Measurements from ENCODE around the gene NUDCD2.

NUDCD2 gene

GRCh38 chr5:163437011-163437308, 22.9 kb downstream of the NUDCD2 start:
- Histone ChIP-seq H3K9me2 (replicated peaks; ENCODE audit: insufficient read depth, low read length) (no peaks in the 10 kb centered on the region), H3K9ac (ENCODE audit: low read length) (peak overlapping the region; percentile 29; the same call in 1 of the 2 replicates), H3K4me3 (ENCODE audit: low read length) (peak overlapping the region; percentile 28), H3K4me1 (ENCODE audit: low read length) (peaks cover 28% of the 10 kb centered on the region), H3K4me2 (ENCODE audit: low read depth, low read length) (peak overlapping the region; percentile 44), H3K79me2 (ENCODE audit: low read length) (peaks cover 45% of the 10 kb centered on the region), H3F3A (ENCODE audit: insufficient read depth, low read length) (peaks cover 10% of the 10 kb centered on the region; the same call in 1 of the 2 replicates), H2AFZ (ENCODE audit: low read length) (peak overlapping the region; percentile 55), H4K20me1 (ENCODE audit: insufficient read depth, low read length) (0 out of 2 replicates have a peak, but pooled peaks cover 4% of the 10 kb centered on the region), H3K36me3 (replicated peaks; ENCODE audit: insufficient read depth, low read length) (peaks cover 16% of the 10 kb centered on the region), H3K27me3 (replicated peaks; ENCODE audit: insufficient read depth, low read length) (no peaks in the 10 kb centered on the region), H3K27ac (ENCODE audit: low read length) (peak overlapping the region; percentile 14; the same call in 1 of the 2 replicates), H3K9me3 (replicated peaks; ENCODE audit: insufficient read depth, low read length) (no peaks in the 10 kb centered on the region)
- no peak for DNase-seq
- TF ChIP-seq EZH2phosphoT487 (IDR thresholded peaks at IDR 0.05; ENCODE audit: low read length) = no peak
- TF ChIP-seq CTCF (IDR thresholded peaks at IDR 0.05; ENCODE audit: low read length) = no peak
- TF ChIP-seq EZH2 (optimal IDR thresholded peaks at IDR 0.05; ENCODE audit: low read depth, low read length) = no peak

DNA sequence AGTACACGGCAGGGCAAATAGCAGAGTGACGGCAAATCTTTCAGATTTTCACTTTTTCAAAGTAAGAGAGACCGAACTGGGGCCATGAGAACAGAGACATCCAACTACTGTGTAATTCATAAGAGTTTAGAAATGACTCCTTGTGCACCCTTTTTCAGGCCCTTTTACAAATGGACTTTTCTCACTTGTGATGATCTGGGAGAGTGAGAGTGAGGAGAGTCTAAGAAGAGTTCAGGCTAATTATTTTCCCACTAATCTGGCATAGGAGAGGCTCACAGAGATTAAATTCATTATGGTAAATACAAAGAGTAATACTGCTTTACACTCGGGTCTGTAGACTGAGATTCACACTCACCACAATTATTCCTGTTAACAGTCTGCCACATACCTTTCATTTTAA, 23.4 kb downstream of the NUDCD2 start:
- H3K9ac ChIP-seq (ENCODE audit: low read length) = peak overlapping the region; percentile 29; the same call in 1 of the 2 replicates
- peak overlapping the region; percentile 44 for H3K4me2 ChIP-seq (ENCODE audit: low read depth, low read length)
- no peak for DNase-seq
- peak overlapping the region; percentile 55 for H2AFZ ChIP-seq (ENCODE audit: low read length)
- peaks cover 9% of the 10 kb centered on the region; the same call in 1 of the 2 replicates for H3F3A ChIP-seq (ENCODE audit: insufficient read depth, low read length)
- peaks cover 28% of the 10 kb centered on the region for H3K4me1 ChIP-seq (ENCODE audit: low read length)
- no peaks in the 10 kb centered on the region for H3K9me3 ChIP-seq (replicated peaks; ENCODE audit: insufficient read depth, low read length)
- H3K9me2 ChIP-seq (replicated peaks; ENCODE audit: insufficient read depth, low read length) = no peaks in the 10 kb centered on the region
- H3K27me3 ChIP-seq (replicated peaks; ENCODE audit: insufficient read depth, low read length) = no peaks in the 10 kb centered on the region
- no peak for TF ChIP-seq EZH2phosphoT487 (IDR thresholded peaks at IDR 0.05; ENCODE audit: low read length)
- TF ChIP-seq CTCF (IDR thresholded peaks at IDR 0.05; ENCODE audit: low read length) = no peak
- TF ChIP-seq EZH2 (optimal IDR thresholded peaks at IDR 0.05; ENCODE audit: low read depth, low read length) = no peak
- H3K4me3 ChIP-seq (ENCODE audit: low read length) = peak overlapping the region; percentile 28
- H3K79me2 ChIP-seq (ENCODE audit: low read length) = peaks cover 41% of the 10 kb centered on the region
- H4K20me1 ChIP-seq (ENCODE audit: insufficient read depth, low read length) = 0 out of 2 replicates have a peak, but pooled peaks cover 4% of the 10 kb centered on the region
- peaks cover 11% of the 10 kb centered on the region for H3K36me3 ChIP-seq (replicated peaks; ENCODE audit: insufficient read depth, low read length)
- peak overlapping the region; percentile 14; the same call in 1 of the 2 replicates for H3K27ac ChIP-seq (ENCODE audit: low read length)

DNA sequence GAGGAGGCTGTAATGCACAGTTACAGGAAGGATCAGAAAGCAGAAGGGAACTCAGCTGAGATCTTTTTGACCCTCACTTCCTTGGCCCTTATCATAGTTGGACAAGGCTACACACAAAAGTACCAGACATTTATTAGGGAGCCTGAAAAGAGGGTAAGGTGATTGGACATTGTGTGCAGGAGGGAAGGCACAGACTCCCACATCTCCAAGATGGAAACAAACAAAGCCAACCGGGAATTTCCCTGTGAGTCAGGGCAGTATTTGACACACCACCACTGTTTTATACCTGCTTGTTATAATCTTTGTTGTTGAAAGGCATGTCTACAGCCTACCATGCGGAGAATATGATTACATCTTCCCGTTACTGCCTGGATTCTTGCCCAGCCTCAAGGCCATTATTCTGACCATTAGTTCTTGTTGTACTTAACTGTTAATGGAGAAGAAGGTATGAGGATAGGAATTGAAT, 25.5 kb downstream of the NUDCD2 start:
- no peak for TF ChIP-seq CTCF (IDR thresholded peaks at IDR 0.05; ENCODE audit: low read length)
- no peak for TF ChIP-seq EZH2 (optimal IDR thresholded peaks at IDR 0.05; ENCODE audit: low read depth, low read length)
- no peak for TF ChIP-seq EZH2phosphoT487 (IDR thresholded peaks at IDR 0.05; ENCODE audit: low read length)
- no peaks in the 10 kb centered on the region for H3K9me2 ChIP-seq (replicated peaks; ENCODE audit: insufficient read depth, low read length)
- no peak for DNase-seq
- no peaks in the 10 kb centered on the region for H3K36me3 ChIP-seq (replicated peaks; ENCODE audit: insufficient read depth, low read length)
- H3K4me1 ChIP-seq (ENCODE audit: low read length) = peaks cover 10% of the 10 kb centered on the region
- peaks cover 20% of the 10 kb centered on the region for H3K79me2 ChIP-seq (ENCODE audit: low read length)
- no peaks in the 10 kb centered on the region for H4K20me1 ChIP-seq (ENCODE audit: insufficient read depth, low read length)
- H3K27me3 ChIP-seq (replicated peaks; ENCODE audit: insufficient read depth, low read length) = no peaks in the 10 kb centered on the region
- H3K4me2 ChIP-seq (ENCODE audit: low read depth, low read length) = no peak overlapping the region
- H3F3A ChIP-seq (ENCODE audit: insufficient read depth, low read length) = peaks cover 4% of the 10 kb centered on the region; the same call in 1 of the 2 replicates
- no peak overlapping the region for H3K27ac ChIP-seq (ENCODE audit: low read length)
- H3K9ac ChIP-seq (ENCODE audit: low read length) = no peak overlapping the region
- no peaks in the 10 kb centered on the region for H3K9me3 ChIP-seq (replicated peaks; ENCODE audit: insufficient read depth, low read length)
- H3K4me3 ChIP-seq (ENCODE audit: low read length) = no peak overlapping the region
- H2AFZ ChIP-seq (ENCODE audit: low read length) = no peak overlapping the region

Measured in MM.1S (cell line).